Activated naive CD8-positive, alpha-beta T cell treated with anti-CD3 and anti-CD28 coated beads, Interleukin-2, amount 50 U/mL, for 16 hours (primary cell): Measurements from ENCODE around the gene FGF9.

Experiments
- DNase-seq: peaks from one replicate; pipeline ENCODE4 v3.0.0-alpha.2; 2020; ENCODE audit warnings: low read depth, low spot score

The FGF9 gene

DNA sequence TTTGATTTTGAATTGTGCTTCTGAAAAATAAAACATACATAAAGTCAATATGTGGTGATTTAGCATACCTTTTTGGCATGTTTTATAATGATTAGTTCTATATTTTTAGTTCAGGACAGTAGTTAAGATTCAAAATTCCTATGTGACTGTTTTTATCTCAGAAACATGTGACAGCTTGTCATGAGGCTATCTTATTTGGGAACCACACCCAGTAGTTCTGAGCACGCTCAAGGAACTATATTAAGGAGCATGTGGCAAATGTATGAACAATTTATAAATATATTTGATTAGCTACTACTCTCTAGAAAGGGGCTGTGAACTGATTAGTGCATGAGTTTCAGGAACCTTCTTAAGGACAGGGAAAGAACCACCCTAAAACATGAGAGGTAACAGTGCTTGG lies 38.8 kb downstream of the FGF9 start:
- DNase-seq, result no peak

DNA sequence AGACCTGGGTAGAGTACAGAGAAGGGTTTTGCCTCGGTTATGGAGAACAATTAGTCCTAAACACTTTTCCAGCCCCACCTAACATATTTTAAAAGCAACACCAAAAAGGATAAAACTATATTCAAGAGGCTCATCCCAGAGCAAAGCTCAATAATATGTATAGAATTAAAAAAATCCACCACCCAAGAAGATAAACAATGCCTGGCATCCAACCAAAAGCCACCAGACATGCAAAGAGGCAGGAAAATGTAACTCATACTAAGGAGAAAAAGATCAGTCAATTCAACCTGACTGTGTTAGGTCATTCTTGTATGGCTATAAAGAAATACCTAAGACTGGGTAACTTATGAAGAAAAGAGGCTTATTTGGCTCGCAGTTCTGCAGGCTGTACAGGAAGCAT lies 39.3 kb downstream of the FGF9 start:
- DNase-seq, result no peak

DNA sequence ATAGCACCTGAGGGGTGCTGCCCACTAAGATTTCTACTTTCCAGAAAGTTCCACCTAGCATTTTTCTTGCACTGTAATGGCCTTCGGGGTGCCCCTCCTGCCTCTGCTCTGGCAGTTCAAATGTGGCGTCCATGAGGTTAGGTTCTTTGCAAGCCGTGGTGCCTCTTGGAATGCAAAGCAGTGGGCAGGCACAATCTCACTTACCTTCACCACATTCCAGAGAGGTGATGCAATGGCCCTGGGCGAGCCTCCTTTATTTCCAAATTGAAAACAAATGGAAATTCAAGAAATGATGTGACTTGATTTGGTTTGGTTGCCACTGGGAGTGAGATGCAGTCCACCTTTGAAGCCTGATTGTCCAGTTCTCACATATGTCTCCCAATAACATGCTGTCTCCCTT lies 46.9 kb downstream of the FGF9 start:
- DNase-seq, result no peak

DNA sequence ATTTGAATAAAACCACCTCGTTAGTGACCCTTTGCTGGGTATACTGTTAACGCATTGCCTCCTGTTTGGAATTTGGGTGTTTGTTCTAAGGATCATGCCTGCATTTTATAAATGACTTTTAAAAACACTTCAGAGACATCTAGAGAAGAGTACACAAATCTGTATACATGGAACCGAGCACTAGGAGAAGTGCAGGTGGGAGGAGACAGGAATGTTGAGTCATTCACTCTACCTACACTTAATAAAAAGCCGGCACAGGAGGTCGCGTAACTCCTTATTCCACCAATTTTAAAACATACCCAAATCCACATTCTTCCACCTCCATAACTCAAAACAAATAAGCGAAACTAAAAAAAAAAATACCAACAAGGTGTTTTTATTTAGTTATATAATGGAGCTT lies 48.6 kb downstream of the FGF9 start:
- DNase-seq, result no peak

DNA sequence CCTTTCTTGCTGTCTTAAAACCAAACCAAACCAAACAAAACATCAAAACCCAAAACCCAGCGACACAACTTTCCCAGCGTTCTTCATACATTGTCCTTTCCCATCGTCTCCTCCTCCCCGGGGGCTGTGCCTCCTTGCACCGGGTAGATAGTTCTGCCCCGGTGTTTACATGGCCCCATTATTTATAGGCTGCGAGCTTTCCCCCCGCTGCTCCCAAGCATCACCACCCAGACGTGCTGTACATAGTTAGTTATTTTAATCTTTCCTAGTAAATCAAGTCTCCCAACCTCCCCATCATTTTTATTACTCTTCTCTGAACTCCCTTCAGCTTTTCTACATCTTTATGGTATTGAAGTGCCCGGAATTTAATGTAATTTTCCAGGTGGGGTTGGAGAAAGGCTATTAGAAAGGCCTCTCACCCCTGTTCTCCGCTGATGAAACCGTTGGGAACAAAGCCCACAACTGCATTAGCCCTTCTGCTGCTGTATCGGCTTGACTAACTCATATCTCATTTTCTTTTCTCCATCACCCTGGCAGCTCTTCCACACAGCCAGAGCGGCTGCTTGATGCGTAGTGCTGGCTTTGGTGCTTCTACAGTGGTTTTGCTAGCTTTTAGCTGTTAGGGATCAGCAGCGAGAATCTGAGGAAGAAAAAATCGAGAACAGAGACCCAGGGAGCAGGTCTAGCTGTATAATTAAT lies 53.1 kb downstream of the FGF9 start:
- no peak for DNase-seq

DNA sequence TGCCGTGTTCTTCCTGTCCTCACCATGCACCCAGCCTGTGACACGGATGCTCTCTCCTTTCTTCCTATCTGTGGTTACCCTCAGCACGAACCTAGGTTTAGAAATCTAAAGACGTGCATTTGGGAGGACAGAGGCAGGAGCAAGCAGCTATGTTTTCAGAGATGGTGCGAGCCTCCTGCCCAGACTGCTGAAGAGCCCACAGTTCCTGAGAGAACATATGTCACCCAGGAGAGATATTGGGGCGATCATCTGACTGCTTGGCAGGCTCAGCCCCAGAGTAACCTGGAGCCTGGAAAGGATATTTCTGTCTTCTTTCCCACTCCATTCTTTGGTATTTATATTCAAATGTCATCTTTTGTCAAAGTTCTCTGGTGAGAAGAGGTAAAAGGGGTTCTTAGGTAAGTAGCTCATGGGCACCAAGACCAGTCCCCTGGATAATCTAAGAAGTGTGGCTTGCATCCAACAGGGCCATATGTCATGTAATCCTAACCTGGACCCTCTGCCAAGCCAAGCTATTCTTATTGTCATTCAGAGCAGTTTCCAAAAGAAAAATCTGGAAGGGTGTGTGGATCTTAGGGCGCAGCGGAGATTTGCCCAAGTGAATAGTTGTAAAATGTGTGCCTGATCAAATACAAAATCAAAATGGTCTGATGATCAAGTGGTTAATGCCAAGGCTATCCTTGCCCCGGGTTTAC lies 59.5 kb downstream of the FGF9 start:
- no peak for DNase-seq

DNA sequence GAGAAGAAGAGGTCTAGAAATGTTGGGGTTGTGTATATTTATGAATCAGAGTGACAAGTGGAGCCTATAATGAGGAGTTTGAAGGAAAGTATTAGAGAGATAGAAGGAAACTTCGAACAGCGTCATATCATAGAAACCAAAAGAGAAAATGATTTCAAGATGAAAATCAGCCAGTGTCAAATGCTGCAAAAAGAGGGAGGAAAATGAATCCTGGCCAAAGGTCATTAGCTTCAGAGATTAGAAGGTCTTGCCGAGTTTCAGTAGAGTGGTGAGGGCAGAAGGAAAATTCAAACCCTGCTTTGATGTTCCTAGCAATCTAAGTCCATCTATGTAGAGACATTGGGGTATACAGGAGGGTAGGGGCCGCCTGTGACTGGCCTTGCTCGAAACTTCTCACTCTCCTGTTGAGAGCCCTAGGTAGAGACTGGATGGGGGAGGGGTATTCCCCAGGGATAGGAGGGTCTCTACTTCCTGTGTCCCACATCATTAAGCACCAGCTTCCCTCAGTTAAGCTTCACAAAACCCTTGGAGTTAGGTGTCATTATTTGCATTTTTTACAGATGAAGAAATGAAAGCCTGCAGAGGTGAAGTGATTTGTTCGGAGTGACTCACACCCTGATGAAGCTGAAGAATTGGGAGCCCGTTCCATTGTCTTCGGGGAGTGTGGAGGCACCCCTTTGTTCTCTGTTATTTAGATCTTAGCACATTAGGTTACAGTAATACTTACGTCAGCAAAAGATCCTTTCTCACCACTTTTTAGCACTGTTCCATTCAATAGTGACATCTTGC lies 62.8 kb downstream of the FGF9 start:
- DNase-seq, result no peak

DNA sequence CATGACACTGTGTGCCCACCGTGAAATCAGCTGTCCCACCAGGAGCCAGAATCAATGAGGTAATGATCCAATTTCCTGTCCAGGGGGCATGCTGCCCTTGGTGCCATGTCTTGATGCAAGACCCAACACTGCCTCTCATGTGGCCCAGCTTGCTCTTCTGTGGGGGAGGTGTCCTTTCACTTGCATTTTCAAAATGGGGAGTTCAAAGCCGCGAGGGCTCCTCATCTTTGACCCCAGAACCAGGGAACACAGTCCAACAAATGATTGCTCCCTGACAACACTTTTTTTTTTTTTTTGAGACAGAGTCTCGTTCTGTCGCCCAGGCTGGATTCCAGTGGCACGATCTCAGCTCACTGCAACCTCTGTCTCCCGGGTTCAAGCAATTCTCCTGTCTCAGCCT lies 64.1 kb downstream of the FGF9 start:
- DNase-seq, result no peak

DNA sequence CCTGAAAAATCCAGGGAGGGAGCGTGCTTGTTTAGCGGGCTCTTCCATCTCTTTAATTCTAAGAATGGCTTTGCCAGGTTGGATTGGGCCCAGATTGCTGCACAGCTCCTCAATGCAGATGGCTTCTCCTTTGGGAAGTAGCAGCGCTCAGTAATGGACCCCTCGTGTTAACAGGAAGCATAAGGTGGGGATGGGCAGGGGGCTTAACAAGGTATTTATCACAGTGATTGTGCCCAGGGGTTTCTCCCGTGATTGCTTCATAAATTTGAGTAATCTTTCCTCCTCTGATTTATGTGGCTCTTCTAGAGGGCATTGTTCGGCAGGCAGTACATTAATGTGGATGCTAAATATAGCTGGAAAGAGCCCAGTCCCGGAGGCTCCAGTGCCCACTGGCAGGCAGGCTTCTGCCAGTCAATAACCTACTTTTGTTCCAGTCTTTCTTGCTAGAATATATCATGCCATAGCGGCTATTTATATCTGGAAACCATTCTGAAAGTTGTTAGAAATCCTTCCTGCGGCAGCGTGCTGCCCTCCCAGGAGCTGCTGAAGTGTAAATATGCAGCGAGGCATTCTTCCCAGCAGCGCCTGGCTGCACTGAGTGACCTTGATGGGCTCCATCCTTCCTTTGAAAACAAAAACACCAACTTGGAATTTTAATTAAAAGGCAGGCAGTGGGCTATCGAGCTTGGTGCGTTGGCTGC lies 65.0 kb downstream of the FGF9 start:
- DNase-seq, result no peak

DNA sequence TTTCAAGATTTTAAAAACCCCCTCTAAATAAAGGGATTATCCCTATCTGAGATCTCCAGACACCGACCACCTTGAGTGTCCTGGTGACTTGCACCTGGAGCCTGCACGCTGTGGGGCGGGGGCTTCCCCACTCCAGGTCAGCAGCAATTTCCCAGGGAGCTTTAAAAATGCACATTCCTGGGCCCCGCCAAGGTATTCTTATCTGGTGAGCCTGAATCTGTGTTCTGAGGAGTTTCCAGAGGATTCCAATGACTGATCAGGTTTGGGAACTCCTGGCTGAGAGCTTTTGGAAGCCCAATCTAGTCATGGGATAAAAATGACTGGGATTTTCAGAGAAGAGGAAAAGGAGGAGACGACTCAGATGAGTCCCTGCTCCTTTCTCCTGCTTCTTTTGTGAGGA lies 66.1 kb downstream of the FGF9 start:
- DNase-seq, result no peak

DNA sequence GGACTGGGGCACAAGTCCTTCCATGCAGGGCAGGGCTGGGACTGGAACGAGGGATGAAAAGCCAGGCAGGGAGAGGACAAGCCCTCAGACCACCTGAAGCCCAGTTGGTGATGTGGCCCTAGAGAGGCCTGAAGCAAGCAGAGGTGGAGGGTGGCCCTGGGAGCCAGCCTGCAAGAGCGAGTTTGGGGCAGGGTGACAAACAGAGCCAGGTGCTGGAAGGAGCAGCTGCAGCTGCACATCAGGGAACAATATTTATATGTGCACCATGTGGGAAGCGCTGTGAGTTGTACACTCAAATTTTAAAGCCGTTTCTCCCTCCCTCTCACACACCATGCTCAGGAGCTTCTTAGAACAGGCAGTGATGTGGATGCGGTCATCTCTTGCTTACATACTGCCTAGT lies 67.8 kb downstream of the FGF9 start:
- DNase-seq, result no peak

DNA sequence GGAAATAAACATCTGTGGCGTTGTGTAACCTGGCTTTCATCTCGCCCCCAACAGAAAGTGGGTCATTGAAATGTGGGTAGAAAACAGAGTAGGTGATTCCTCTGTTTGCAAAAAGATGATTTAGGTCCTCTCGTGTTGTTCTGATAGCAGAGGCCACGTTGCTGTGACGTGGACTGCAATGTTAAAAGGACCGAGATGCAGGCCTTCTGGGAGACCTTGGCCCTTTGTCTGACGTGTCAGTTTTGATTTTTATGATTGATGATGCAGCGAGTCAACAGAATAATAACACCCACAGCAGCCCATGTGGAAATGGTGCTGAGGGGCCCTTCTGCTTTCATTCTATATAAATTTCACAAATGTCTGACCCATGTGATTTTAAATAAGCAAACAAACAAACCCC lies 68.9 kb downstream of the FGF9 start:
- DNase-seq, result no peak

DNA sequence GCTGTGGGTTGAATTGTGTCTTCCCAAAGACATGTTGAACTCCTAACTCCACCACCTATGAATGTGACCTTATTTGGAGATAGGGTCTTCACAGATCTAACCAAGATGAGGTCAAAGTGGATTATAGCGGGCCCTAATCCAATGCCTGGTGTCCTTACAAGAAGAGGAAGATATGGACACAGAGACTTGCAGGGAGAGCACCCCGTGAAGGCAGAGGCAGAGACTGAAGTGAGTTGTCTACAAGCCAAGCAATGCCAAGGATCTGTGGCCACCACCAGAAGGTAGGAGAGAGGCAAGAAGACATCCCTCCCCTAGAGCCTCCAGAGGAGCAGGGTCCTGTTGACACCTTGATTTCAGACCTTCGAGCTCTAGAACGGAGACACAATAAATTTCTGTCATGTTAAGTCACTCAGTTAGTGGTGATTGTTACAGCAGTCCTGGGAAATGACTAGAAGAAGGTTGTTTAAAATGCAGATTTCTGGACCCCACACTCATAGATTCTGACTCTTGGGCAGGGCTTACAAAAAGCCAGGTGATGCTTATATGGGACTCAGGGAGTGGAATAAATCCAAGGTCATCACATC lies 70.6 kb downstream of the FGF9 start:
- no peak for DNase-seq

DNA sequence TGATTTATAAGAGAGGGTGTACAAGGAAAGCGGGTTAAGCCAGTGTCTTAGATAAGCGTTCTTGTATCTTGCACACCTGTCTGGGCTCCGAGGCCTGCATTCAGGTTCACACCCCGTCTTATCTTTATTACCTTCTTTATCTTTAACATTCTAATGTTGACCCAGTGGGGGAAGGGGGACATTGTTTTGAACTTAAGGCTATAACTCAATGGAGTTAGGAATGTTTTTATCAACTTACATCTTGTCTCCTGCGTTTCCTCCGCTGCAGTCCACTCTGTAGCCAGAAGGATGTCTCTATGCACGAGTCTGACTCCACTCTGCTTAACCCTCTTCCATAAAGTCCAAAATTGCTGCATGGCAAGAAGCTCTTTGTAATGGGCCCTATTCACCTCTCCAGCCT lies 71.2 kb downstream of the FGF9 start:
- no peak for DNase-seq

DNA sequence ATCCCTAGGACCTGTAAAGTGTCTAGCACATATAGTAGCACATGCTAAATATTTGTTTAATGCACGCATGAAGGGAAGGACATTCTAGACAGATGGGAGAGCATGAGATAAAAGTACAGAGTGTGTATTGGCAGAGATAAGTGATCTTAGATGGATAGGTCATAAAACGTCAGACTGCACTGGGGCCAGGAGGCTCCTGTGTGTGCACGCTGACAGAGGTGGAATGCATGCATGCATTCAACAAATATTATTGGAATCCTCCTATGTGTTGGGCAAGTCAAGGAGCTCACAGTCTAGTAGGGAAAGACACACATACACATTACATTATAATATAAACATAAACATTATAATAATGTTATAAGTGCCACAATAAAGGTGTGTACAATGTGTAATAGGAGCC lies 73.3 kb downstream of the FGF9 start:
- no peak for DNase-seq

DNA sequence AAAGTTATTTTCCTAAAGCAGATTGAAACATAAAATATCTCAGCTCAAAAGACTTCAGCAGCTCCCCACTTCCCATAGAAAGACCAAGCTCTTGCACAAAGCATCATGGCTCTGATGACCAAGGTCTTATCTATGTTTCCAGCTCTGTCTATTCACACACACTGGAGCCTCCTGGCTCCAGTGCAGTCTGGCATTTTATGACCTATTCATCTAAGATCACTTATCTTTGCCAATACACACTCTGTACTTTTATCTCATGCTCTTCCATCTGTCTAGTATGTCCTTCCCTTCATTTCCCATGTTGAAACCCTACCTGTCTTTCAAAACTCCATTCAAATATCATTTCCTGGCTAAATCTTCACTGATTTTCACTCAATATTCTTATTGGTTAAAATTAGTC lies 74.4 kb downstream of the FGF9 start:
- no peak for DNase-seq

DNA sequence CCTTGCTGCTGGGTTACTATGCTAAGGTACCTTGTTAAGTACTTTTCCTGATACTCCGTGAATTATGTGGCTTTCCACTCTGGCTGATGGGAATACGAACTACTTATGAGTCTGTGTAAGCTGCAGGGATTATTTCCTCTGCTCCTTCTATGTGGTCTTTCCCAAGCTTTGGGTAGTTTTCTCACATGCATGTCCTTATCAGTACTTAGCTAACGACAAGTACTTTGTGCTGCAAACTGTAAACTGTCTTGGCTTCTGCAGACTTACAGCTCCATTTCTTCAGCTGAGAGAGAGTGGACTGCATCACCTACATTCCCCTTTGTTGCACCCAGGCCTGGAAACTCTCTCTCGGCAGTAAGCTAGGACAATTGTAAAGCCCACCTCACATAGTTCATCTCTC lies 76.6 kb downstream of the FGF9 start:
- DNase-seq, result no peak

DNA sequence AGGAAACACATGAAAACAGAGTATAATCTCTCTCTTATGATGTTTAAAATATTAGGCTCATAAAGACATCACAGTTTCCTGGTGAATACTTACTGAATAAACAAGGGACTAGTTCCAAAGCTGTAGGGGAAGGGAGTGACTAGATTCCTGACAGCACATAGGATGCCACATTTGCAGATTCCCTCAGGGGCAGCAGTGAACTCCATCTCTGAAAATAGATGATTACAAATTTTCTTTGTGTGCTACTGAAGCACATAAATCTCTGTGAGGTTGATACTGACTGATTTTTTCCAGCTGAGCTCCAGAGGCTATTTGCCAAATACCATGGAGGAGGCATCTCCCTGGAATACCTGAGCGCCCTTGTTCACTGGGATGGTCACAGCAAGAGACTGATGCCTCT lies 77.3 kb downstream of the FGF9 start:
- DNase-seq, result no peak

DNA sequence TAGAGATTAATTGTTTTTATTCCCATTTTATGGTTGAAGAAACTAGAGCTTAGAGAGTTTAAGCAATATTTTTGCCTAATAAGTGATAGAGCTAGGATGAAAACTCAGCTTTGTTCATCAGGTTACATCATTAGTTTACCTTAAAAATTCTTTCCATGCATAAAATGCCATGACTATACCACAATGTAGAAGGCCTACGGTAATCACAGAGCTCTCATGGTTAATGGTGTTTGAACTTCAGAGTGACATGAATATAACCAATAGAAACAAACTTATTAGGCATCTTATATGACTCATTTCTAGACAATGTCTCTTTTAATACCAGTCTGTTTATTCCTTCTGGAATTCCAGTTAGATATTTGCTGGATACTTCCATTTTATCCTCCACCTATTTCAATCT lies 78.5 kb downstream of the FGF9 start:
- DNase-seq, result no peak

DNA sequence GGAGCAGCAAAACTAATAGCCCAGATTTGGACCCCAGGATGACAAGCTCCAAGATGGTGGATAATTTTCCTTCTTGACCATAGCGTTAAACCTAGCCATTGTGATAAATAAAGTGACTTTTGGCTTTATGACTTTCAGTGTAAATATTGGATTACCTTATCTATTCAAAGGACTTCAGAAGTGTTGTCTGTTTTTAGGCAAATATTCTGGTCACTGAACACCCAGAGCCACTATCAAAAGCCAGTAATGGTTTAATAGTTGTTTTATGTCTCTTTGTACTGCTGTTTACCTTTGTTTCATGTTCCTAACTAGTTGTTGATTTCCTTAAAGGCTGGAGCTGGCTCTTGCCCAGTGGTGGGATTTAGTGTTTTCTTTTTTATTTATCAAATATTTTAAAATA lies 81.6 kb downstream of the FGF9 start:
- no peak for DNase-seq

DNA sequence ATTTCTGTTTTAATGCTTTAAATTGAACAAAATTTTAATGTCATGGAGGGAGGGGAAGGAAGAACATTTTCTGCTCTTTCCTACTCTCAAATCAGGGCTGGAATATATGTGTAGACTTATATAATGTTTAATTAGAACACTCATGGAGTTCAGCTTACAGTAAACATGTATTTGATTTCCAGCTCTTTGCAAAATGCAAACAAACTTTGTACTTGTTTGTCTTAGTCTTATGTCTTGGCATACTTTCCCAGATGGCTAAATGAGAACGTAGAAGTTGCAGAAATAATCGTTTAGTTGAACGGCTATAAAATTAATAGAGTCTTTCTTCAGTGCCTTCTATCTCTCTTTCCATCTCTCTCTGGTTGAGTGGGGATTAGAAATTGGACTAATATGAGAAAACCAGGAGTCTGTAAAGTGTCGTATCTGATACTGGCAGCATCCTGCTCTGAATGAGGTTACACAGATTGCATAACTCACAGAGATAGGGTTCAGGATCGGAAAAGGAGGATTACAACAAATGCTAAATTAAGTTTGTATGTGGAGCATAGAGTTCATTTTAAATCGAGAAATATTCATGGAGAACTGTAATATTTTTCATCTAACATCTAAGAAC lies 82.3 kb downstream of the FGF9 start:
- no peak for DNase-seq
